GM21526 (cell line): Measurements from ENCODE around the gene NRXN3.

Experiments used
- ATAC-seq: cut with Tn5 transposase; IDR thresholded peaks from one replicate; pipeline ENCODE4 v1.9.1; 2021; ENCODE audit warnings: moderate library complexity; ENCODE audit not compliant: unreplicated experiment, low FRiP score

NRXN3 gene

DNA sequence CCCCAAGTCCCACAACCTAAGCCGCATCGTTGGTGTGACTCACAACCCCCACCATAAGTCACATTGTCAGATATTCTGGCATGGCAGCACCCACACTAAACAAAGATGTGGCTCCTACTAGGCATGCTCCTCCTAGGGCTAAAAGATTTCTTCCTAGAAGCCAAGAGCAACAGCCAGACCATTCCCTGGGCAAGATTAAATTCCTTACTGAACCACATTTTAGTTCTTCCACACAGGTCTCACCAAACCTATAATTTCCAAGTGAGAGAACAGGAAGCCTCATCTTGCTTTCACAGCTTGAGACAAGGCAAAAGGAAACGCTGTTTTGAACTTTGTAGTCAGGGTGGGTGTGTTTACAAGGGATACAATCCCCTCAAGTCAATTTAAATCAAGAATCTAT, 1408.3 kb downstream of the NRXN3 start:
- ATAC-seq = no peak

DNA sequence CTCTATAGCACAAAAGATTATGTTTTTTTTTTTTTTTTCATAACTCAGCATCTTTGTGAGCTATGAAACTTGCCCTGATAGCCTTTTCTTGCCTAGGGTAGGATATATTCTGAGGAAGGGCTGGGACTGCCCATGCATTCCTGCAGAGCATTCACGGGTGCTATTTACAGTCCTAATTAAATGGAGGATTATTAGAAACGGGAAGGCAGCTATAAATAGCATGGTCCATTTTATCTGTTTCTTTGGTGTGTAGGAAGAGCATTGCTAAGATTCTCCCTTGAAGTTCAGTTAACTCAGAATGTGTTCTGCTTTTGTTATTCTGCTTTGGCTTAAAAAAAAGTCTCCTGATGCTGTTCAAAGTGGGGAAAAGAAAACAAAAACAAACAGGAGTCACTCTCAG, 1410.2 kb downstream of the NRXN3 start:
- no peak for ATAC-seq

DNA sequence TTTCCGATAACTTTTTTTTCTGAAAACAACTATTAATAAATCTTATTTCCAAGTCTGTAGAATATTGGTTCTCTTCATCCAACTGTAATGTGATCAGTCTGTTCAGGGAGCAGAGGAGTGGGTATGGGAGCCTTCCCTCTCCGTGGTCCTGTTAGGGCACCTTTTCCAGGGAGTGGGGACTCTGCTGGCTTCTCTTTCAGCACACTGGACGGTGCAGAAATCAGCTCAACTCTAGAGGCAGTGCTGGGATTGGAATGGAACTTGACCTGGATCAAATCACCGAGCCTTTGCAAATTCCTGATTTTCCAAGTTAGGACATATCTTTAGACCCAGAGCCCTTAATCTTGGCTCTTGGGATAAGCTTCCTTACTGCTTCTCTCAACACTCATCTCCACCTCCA, 1410.7 kb downstream of the NRXN3 start:
- ATAC-seq = no peak

DNA sequence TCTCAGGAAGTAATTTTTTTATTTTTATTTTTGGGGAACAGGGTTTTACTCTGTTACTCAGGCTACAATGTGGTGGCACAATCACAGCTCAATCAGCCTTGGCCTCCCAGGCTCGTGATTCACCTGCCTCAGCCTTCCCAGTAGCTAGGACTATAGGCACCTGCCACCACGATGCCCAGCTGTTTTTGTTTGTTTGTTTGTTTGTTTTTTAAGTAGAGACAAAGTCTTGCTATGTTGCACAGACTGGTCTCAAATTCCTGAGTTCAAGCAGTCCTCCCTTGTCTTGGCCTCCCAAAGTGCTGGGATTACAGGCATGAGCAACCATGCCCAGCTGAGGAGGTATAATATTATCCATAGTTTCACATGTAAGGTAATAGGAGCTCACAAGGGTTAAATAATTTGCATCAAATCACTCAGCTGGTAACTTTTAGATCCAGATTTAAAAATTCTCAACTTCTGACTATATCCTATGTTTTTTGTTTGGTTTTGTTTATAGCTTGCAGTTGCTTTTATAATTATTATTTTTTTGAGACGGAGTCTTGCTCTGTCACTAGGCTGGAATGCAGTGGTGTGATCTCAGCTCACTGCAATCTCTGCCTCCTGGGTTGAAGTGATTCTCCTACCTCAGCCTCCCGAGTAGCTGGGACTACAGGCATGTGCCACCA, 1411.9 kb downstream of the NRXN3 start:
- ATAC-seq = no peak

DNA sequence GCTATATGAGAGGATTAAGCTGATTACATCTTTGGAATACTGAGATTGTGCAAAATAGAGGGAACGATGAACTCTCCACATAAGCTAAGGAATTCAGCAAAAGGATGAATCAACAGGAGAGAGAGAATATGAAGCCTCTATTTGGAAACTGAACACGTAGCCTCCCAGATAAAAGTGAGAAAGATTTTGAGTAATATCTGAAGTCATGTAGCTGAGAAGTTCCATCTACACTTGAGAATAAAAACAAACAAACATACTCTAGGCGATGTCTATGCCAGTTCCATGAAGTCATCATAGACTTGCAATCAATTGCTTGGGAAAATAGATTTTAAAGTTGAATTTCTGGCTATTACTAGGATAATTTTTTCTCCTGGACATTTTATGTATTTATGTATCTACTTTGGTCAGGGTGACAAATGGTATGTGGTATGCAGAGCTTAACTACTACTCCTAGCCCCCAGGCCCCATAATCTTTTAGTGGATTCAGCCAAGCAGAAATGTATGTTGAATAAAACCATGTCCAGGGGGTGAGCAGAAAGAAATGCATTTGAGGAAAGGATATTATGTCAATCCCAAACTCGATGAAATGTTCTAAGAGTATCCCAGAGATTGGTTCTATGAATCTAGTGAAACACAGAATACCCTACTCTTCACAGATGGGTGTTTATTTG, 1413.7 kb downstream of the NRXN3 start:
- ATAC-seq = no peak

DNA sequence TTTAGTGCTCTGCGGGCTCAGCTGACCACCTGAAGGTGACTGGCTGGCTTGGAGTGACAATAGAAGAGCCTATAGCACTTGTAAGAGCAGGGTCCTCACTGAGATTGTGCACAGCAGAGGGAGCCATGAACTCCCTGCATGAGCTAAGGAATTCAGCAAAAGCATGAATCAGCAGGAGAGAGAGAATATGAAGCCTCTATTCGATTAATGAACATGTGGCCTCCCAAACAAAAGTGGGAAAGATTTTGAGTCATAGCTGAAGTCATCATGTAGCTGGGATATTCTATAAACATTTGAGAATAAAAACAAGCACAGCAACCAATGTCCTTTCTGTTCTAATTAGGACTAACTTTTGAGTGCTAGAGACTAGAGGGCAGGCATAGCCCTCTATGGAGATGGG, 1414.5 kb downstream of the NRXN3 start:
- ATAC-seq = no peak

DNA sequence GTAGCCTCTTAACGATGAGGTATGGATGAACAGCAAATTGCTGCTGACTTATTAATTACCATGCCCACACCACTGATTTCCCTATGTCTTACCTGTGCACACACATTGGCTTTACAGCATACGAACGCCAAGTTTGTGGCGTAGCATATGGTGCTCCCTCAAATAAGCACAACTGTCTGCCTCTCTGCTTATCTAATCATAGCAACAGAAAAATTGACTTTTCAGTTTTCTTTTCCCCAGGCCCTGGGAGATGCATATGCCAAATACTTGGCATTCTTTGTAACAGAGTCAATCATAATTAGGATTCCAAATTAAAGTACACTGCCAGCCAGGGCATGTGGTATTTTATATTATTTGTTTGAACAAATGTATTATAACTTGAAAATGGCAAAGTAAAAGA, 1415.7 kb downstream of the NRXN3 start:
- no peak for ATAC-seq

DNA sequence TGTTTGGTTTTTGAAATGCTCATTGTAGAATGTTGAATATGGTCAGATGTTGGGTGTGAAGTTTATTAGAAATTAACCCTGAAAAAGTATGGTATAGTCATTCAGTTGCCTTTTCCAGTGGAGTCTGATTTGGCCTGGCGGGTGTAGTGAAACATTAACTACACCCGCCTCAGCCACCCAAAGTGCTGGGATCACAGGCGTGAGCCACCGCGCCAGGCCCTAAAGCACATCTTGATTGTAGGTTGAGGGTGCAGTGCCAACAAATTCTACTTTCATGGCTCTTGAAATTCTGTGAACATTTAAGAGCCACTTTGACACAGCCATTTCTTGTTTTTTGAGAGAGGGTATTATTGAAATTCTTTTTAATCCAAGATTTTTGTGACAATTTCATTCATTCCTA, 1416.2 kb downstream of the NRXN3 start:
- no peak for ATAC-seq

DNA sequence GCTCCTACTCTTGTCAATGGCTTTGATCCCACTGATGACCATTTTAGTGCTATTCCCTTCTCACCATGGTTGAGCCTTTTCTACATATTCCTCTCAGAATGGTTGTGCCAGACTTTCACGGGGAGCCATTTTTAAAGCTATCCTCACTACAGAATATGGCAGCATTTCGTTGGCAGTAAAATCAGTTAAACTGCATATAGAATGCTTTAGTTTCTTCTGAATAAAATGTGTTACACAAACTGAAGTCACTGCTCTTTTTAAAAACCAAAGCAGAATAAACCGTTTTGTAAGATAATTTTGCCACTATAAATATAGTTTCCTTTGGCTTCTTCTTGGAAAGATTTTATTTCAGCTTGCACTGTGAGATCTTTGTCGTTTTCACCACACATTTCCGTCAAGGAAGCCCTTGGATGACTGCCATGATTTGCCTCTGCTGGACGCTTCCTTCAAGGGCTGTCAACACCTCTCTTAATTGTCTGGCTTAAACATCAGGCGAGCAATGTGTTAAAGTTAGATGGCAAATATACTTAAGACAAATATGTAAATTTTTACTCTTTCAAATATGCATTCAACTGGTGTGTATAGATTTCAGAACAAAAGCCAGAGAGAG, 1416.9 kb downstream of the NRXN3 start:
- no peak for ATAC-seq

DNA sequence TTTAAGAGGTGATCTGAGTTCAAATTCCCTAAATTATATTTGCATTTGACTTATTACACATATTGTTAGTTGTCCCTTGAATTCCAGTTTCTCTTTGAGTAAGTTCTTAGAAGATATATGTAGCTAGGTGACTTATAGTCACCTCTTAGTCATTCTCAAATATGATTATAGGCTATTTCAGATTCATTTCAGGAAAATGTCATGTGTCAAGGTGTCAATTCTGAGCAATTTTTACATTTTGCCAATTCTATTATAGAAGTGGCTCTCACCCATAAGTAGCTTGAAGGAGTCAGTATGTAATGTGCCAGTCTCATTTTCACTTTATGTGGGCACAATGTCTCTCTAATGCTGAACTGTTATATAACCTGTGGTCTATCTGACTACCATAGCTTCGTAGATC, 1417.7 kb downstream of the NRXN3 start:
- no peak for ATAC-seq

DNA sequence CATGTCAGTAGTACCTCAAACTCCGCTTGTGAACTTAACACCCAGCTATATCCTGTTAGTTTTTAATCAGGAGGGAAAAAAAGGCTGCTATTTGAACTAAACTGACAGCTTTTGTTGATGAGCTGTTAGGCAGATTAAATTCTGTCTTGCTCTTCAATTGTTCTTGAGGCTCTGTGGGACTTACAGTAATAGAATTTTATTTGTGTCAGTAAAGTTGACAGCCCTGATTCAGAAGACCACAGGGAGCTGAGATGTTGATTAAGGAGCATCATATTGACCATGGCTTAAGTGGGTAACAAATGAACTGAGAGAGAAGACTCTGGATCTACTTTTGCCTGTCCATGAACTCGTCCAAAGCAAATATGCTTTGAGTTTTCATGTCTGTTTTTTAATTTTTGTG, 1418.2 kb downstream of the NRXN3 start:
- no peak for ATAC-seq

DNA sequence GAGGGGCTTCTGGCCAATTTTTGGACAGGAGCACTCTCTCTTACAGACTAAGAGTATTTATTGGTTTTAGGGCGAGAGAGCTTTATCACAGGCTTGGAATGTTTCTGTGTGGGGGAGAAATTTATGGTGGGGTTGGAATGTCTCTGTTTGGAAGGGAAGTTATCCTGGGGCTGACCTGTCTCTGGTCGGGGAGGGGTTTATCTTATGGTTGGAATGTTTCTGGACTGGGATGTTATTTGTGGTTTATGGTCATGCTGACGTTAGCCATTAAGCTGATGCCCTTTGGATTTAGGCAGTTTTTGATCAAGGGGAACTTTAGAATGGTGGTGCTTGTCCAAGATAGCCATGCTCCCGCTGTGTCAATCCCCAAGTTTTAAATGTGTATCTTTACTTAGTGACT, 1426.4 kb downstream of the NRXN3 start:
- ATAC-seq = no peak

DNA sequence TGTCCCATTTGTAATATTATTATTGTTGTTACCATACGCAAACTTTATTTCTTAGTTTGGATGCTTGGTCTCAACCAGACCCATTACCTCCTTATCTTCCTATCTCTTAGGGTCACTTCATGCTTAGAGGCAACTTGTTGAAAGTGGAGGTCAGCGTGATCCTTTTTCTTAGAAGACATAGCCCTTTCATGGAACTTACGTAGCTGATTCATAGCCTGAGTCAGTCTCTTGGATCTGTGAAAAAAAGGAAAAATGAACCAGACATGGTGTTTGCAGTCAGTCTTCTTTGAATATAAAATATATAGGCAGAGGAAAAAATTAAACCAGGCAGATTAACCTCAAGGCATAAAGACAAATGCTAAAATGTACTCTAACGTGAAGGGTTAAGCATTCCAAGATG, 1427.4 kb downstream of the NRXN3 start:
- no peak for ATAC-seq

DNA sequence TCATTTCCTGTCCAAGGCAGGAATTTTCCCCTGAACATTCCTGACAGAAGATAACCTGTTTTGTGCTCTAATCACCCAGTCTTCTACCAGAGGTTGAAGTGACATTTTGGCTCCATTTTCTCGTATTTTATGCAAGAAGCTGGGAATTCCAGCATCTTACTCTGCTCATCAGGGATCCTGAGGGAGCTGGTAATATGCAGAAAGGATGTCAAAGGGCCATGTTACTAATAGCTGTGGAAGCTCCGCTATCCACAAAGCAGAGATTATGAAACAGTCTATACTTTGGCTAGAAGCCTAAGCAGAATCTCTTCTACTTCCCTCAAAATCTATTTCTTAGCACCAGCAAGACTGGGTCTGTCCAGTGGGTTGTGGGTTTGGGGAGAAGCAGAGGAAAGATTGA, 1428.2 kb downstream of the NRXN3 start:
- ATAC-seq = no peak

DNA sequence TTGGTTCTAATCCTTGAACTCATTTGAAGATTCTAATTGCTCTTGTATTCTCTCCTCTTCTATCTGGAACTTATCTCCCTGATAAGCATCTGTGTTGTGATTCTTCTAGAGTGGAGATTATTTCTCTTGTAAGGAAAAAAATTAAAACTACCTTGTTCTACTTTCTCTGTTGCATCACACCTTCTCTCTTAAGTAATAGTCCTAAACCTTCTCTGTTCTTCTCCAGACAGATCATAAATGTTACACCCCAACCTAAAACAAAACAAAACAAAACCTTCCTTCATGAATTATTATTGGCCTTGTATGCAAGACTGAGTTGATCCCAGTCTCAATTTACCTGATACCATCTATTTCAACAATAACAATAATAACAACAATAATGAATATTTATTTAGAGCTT, 1429.1 kb downstream of the NRXN3 start:
- ATAC-seq = no peak

DNA sequence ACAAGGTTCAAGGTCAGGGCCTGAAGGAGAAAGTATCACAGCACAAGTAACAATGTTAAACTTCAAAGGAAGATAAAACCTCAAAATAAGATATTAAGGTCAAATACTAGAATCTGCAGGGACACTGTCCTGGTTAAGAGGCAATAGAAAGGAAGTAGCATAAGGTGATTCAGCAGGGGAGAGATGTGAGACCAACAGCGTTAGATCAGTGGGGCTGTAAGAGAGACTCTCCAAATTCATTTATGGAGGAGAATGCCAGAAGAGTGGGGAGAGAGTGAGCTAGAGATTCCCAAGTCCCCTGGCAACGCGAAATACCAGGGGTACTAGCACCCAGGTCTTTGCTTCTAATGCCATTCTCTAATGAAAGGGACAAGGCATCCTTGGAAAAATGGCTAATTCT, 1430.2 kb downstream of the NRXN3 start:
- ATAC-seq = no peak

DNA sequence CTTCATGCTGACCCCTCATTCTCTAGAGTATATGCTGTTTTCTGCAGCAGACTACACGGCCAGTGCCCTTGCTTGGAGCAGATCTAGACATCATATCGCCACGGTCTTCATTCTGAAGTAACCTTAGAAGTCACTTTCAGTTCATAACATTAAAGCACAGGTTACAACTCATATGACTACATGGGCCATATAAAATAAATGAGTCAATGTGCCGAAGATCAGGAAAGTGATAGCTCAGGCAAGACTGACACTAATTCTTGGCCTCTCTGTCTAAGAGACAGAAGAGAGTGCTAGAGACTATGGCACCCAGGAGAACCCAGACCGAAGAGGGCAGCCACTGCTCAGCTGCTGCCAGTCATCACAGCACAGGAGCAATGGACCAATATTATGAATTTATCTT, 1431.4 kb downstream of the NRXN3 start:
- no peak for ATAC-seq

DNA sequence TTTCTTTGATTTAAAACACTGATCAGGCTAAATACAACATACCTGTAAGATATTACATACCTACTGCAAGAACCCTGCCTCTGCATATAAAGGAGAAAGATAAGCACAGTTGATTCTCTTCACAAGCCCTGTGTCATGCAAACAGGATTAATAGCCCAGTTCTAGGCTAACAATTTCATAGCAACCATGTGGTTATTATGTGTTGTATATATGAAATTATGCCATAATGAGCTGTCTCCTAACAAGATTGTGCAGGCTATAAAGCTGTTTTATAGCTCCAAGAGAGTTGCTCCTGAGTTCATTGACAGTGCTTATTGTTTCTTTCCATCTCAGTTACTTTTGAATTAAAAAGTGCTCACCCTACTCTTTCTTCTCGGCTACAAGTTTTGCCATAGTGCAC, 1431.9 kb downstream of the NRXN3 start:
- ATAC-seq = no peak

DNA sequence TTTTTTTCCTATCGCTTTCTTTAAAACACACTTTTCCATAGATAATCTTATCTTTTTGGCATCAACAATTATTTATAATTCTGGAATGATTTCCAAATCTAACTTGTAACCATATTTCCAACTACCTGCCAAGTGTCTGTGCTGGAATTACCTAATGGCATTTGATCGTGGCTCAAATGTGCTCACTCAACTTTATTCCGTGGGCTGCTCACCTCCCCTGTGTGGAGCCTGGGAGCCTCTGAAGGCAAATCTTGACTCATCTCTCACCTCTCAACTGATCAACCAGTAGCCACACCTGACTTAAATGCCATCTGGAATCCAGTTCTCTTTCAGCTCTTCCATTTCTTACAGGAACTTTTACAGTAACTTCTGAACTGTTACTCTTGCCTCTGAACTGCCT, 1432.6 kb downstream of the NRXN3 start:
- ATAC-seq = no peak

DNA sequence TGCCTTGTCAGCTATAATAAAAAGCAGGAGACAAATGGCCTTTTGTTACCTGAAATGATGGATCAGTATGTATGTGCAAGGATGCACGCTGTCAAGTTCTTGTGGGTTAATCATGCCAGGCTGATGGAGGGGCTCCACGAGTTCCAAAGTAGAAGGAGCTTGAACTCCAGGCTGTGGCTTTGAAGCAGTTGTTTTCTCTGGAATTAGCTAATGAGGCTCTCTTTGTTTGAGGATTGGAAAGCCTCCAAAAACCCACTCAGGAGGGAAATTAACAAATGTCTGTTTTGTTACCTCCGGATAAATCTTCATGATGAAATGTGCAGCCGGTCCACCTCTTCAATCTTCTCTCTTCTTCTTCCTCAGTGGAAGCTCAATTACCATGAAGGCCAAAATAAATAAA, 1435.7 kb downstream of the NRXN3 start:
- ATAC-seq = no peak

DNA sequence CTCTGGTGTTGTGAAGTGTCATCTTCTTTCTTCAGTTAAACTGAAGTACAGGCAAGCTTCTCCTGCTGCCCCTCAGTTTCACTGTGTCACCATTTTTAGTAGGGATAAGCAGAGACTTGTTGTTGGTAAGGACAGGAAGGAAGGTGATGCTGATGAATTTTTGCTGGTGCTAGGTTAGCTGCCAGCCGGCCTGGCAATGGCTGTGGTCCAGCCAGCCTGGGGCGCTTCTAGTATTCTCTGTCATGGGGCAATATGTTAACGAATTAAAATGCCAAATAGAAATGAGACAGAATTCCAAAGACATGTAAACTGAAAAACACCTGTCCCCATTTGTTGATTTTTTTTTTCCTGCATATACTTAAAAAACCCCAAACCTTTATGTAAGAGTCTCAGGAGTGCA, 1438.3 kb downstream of the NRXN3 start:
- ATAC-seq = no peak

DNA sequence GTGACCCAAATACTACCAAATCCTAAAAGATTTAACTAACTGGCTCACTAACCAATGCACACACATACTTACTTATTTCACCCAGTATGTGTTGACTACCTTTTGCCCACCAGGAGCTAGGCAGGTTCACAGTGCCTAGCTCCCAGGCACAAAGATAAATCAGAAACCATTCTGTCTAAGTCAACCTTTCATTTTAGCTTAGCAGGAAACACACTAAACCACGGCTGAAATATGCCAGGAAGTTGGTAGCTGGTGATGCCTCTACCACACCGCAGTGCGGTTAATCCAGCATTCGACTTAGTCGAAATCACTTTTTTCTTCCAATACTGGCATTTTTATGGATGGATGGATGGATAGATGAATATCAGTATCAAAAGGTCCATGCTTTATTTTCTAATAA, 1443.5 kb downstream of the NRXN3 start:
- no peak for ATAC-seq
